Thymus (tissue), 11 donors: ENCODE measurements around the gene LASP1. TPM values are rescaled to one million over a fixed set of nuclear protein-coding genes. Genes with fewer than 3 reads are reported as not detected.

Source experiments
- DNase-seq, 9 donors: peaks; one replicate each; pipeline ENCODE4 v3.0.0-alpha.2; 2013; ENCODE audit warnings: low spot score in 9 of 9, low read depth in 6 of 9, missing footprints in 1 of 9
- H3K27ac ChIP-seq, 2 donors: one replicate each; pipeline ENCODE4 v1.5.1; 2013; ENCODE audit warnings: control low read depth in 1 of 2, low read depth in 1 of 2, low read length in 1 of 2, mild to moderate bottlenecking in 1 of 2, moderate library complexity in 1 of 2
- H3K27me3 ChIP-seq, 2 donors: one replicate each; pipeline ENCODE4 v1.5.1; 2013; ENCODE audit warnings: low read length in 1 of 2; ENCODE audit not compliant: control insufficient read depth in 2 of 2, insufficient read depth in 1 of 2
- H3K36me3 ChIP-seq, 2 donors: one replicate each; pipeline ENCODE4 v1.5.1; 2013; ENCODE audit warnings: low read length in 1 of 2, mild to moderate bottlenecking in 1 of 2, moderate library complexity in 1 of 2; ENCODE audit not compliant: control insufficient read depth in 2 of 2, insufficient read depth in 2 of 2
- H3K4me1 ChIP-seq, 2 donors: one replicate each; pipeline ENCODE4 v1.5.1; 2013; ENCODE audit warnings: low read length in 2 of 2; ENCODE audit not compliant: control insufficient read depth in 2 of 2, insufficient read depth in 2 of 2
- H3K4me3 ChIP-seq, 2 donors: one replicate each; pipeline ENCODE4 v1.5.1; 2013; ENCODE audit warnings: low read length in 2 of 2, control low read depth in 1 of 2, mild to moderate bottlenecking in 1 of 2
- H3K9me3 ChIP-seq, 2 donors: one replicate each; pipeline ENCODE4 v1.5.1; 2013; ENCODE audit warnings: low read length in 1 of 2, mild to moderate bottlenecking in 1 of 2; ENCODE audit not compliant: control insufficient read depth in 2 of 2, insufficient read depth in 1 of 2
- WGBS: extraction: QIAGEN DNeasy Blood & Tissue Kit; methylation state at CpG from one replicate; pipeline ENCODE4 v1.1.7; 2013; 5-methylcytosine and 5-hydroxymethylcytosine counted together
- polyA plus RNA-seq: library from polyadenylated mRNA; stranded (reverse); fragments of 200-250 nt; gene quantifications from one replicate; pipeline ENCODE4 v1.2.3, GENCODE V29; 2013
- total RNA-seq: library from RNA; stranded (reverse); fragments of 120-200 nt; gene quantifications from one replicate; pipeline ENCODE4 v1.2.4, GENCODE V29; 2013
- donor health status: healthy.

The LASP1 gene
- total and polyA plus RNA-seq, 2 donors: 37.0 to 72.5 TPM

- H3K36me3 ChIP-seq: peaks cover 5% of the 10 kb centered on the region in 2 donors
- no peaks in the 10 kb centered on the region for H3K27me3 ChIP-seq
- peak overlapping the region; percentile 97 to 99 for H3K4me3 ChIP-seq
- peaks cover 19 to 41% of the 10 kb centered on the region in 2 donors for H3K4me1 ChIP-seq
- WGBS: 18% methylated on average over 25 of the region's 25 CpGs
- peak overlapping the region; percentile 88 to 96 for H3K27ac ChIP-seq
- peak in 1 of 9 donors; percentile 58 for DNase-seq
- no peaks in the 10 kb centered on the region for H3K9me3 ChIP-seq
Measured at GRCh38 chr17:38867968-38868816, 1.7 kb upstream of the LASP1 start.

GRCh38 chr17:38868817-38869525 is 887 bp upstream of the LASP1 start:
- H3K36me3 ChIP-seq: peaks cover 6 to 12% of the 10 kb centered on the region in 2 donors
- under 1% methylated on average over 26 of the region's 26 CpGs for WGBS
- peak overlapping the region; percentile 96 to 99 for H3K27ac ChIP-seq
- DNase-seq: peak in 7 of 9 donors; percentile 75 to 96 (median 87)
- no peaks in the 10 kb centered on the region for H3K27me3 ChIP-seq
- peak overlapping the region; percentile 97 to 99 for H3K4me3 ChIP-seq
- H3K9me3 ChIP-seq: no peaks in the 10 kb centered on the region
- H3K4me1 ChIP-seq: peaks cover 19 to 49% of the 10 kb centered on the region in 2 donors

- Histone ChIP-seq H3K9me3 (no peaks in the 10 kb centered on the region), H3K27me3 (no peaks in the 10 kb centered on the region), H3K4me1 (peaks cover 33 to 64% of the 10 kb centered on the region in 2 donors), H3K27ac (peak overlapping the region; percentile 92 to 99), H3K4me3 (peak overlapping the region; percentile 97 to 99), H3K36me3 (peaks cover 12 to 13% of the 10 kb centered on the region in 2 donors)
- under 1% methylated on average over 56 of the region's 56 CpGs for WGBS
- peak in 2 of 9 donors; percentile 77 to 84 for DNase-seq
Measured at GRCh38 chr17:38870259-38871165, 654 bp downstream of the LASP1 start.

- Histone ChIP-seq H3K4me1 (peaks cover 37 to 73% of the 10 kb centered on the region in 2 donors), H3K9me3 (no peaks in the 10 kb centered on the region), H3K27ac (peak overlapping the region; percentile 90 to 99), H3K27me3 (no peaks in the 10 kb centered on the region), H3K4me3 (peak overlapping the region; percentile 97 to 99), H3K36me3 (peaks cover 12 to 13% of the 10 kb centered on the region in 2 donors)
- WGBS: 35% methylated on average over 11 of the region's 11 CpGs
- DNase-seq: peak in 2 of 9 donors; percentile 63 to 85
Measured at GRCh38 chr17:38871247-38872015, 1.6 kb downstream of the LASP1 start.

- 78% methylated on average over 5 of the region's 5 CpGs for WGBS
Measured at GRCh38 chr17:38872027-38872511, 2.2 kb downstream of the LASP1 start.

GRCh38 chr17:38872671-38873385 is 3.0 kb downstream of the LASP1 start:
- Histone ChIP-seq H3K4me1 (peaks cover 47 to 81% of the 10 kb centered on the region in 2 donors), H3K4me3 (no peak overlapping the region), H3K36me3 (peaks cover 12 to 13% of the 10 kb centered on the region in 2 donors), H3K9me3 (peaks cover 0 to 8% of the 10 kb centered on the region in 2 donors), H3K27ac (peak overlapping the region; percentile 76 to 90), H3K27me3 (no peaks in the 10 kb centered on the region)
- DNase-seq: no peak
- 86% methylated on average over 9 of the region's 9 CpGs for WGBS

More at GRCh38 chr17:38872027-38872511, 2.2 kb downstream of the LASP1 start:
- peak overlapping the region; percentile 97 to 99 for H3K4me3 ChIP-seq
- peaks cover 12 to 13% of the 10 kb centered on the region in 2 donors for H3K36me3 ChIP-seq
- H3K27ac ChIP-seq: peak overlapping the region; percentile 76 to 90
- peaks cover 0 to 3% of the 10 kb centered on the region in 2 donors for H3K9me3 ChIP-seq
- peaks cover 40 to 79% of the 10 kb centered on the region in 2 donors for H3K4me1 ChIP-seq
- no peaks in the 10 kb centered on the region for H3K27me3 ChIP-seq
- DNase-seq: no peak

GRCh38 chr17:38873640-38874380 is 4.0 kb downstream of the LASP1 start:
- no peak for DNase-seq
- no peak overlapping the region for H3K4me3 ChIP-seq
- peak overlapping the region in 1 of 2 donors; percentile 90 for H3K27ac ChIP-seq
- H3K36me3 ChIP-seq: peaks cover 12 to 22% of the 10 kb centered on the region in 2 donors
- H3K4me1 ChIP-seq: peaks cover 51 to 81% of the 10 kb centered on the region in 2 donors
- WGBS: 90% methylated on average over 9 of the region's 9 CpGs
- no peaks in the 10 kb centered on the region for H3K27me3 ChIP-seq
- peaks cover 0 to 8% of the 10 kb centered on the region in 2 donors for H3K9me3 ChIP-seq
